Inferior parietal cortex (tissue), 1 donor: Measurements from ENCODE around the gene NPC1.
"Not testable (repeated sequence)": the region's sequence is repeated elsewhere in the genome, so short reads cannot be mapped to it uniquely, and the experiment has no call there.

ENCODE experiments used
- DNase-seq: peaks from one replicate; pipeline ENCODE4 v3.0.0-alpha.2; 2016; ENCODE audit errors: extremely low spot score

Gene NPC1

DNA sequence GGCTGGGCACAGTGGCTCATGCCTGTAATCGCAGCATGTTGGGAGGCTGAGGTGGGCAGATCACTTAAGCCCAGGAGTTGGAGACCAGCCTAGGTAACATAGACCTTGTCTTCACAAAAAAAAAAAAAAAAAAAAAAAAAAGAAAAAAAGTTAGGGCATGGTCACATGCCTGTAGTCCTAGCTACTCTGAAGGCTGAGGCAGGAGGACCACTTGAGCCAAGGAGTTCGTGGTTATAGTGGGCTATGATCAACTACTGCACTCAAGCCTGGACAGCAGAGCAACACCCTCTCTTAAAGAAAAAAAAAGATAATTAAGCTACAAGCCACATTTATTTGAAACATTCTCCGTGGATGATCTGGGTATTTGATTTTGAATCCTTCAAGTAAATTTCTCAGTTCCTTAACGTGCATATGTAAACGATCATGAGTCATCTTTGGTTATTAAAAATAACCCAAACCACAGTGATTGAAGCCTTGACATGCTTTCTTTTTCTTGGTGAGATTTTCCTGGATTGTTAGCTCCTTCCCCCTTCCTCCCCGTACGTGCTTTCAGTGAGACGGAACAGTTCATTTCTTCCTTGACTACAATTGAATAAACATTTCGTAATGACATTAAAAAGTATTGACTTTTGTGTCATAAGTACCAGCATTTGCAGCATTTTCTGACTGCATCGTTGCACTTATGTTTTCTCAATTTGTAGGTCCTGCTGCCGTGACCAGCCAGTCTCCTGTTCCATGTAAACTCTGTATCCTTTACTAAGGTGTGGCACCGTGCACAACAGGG is 62.7 kb downstream of the NPC1 start:
- no peak for DNase-seq

DNA sequence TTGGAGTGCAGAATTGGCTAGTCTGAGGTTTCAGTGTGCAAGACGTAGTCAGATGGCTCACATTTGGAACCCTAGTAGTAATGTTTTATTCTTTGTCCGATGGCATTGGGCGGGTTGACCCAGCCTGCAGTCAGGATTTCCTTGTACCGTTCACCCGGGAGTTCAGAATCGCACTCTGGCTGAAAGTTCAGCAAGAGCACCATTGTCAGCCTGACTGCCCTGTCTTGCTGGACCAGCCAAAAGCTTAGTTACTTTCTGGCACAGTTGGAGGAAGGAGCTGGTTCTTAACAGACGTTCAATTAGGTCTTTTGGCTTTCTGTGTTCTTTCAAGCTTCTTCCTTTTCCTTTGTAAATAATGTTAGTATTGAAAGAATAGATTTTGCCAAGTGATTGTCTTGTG is 64.4 kb downstream of the NPC1 start:
- DNase-seq: no peak

DNA sequence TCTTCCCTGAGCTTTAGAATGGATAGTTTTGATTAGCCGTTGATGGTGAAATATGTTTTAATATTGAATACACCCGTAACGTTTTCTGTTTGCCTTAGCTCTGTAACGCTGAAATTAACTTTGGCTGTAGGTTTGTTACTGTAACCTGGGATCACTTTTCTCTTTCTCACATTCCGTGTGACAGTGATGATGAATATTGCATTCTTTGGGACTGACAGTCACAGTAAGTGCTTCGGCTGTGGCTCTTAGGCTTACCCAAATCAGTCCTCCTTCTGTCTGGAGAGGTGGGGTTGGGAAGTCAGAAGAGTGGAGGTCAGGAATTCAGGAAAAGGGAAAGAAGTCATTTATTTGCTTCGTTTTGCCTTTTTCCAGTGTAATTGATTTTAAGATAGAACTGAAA is 65.0 kb downstream of the NPC1 start:
- no peak for DNase-seq

DNA sequence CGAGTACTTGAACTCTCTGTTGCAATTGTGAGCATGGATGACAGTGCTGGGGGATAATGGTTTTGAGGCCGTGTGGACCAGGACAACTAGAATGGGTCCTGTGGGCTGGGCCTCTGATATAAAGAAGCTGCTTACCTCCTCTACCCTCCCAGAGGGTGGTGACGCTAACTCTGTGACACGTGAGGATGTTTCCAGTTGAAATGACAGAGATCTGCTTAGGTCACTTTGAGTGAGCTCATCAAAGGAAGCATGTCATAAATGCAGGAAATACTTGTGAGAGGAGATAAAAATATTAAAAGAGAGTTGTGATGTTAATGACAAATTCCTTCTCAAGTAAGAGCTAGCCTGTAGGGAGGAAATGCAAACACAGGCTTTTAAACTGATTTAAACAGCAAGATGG is 66.6 kb downstream of the NPC1 start:
- no peak for DNase-seq

DNA sequence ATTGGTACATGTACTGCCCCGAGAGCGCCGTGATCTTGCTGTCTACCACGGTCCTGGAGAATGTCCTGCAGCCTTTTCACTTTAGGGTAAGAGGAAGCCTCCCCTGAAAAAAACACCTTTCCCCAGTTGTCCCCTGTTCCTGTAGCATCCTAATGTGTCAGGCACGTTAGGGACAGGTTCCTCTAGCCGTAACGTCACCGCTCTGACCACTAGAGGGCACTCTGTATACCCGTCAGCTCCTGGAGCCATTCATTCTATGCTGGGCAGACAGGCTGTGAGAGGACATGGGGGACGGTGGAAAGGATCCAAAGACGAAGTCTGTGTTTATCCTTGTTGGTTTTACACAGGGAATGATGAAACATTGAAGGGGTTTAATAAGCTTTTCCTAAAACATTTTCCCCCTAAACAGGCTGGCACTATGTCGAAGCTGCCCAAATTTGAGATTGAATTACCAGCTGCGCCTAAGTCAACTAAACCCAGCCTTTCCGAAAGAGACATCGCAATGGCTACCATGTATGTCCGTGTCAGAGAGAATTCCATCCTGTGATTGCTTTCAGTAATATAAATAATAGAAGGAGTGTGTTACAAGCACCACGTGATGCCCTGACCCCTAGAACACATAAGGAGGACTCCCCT is 70.3 kb downstream of the NPC1 start:
- peak; percentile 93 for DNase-seq

DNA sequence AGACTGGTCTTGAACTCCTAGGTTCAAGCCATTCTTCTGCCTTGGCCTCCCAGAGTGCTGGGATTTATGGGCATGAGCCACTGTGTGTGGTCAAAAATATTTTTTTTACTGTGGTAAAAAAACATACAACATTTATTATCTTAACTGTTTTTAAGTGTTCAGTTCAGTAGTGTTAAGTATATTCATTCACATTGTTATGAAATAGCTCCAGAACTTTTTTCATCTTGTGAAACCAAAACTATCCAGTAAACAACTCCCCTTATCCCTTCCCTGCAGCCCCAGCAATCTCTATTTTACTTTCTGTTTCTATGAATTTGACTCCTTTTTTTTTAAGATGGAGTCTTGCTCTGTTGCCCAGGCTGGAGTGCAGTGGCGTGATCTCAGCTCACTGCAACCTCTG is 73.7 kb downstream of the NPC1 start:
- no peak for DNase-seq

DNA sequence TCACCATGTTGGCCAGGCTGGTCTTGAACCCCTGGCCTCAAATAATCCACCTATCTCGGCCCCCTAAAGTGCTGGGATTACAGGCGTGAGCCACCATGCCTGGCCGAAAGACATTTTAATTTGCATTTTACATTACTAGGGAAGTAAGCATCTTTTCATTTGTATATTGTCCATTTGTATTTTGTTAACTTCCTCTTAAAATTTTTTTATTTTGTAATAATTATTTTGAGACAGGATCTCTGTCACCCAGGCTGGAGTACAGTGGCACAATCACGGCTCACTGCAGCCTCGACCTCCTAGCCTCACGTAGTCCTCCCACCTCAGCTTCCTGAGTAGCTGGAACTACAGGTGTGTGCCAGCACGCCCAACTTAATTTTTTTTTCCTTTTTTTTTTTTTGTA is 74.1 kb downstream of the NPC1 start:
- DNase-seq: not testable (repeated sequence)

DNA sequence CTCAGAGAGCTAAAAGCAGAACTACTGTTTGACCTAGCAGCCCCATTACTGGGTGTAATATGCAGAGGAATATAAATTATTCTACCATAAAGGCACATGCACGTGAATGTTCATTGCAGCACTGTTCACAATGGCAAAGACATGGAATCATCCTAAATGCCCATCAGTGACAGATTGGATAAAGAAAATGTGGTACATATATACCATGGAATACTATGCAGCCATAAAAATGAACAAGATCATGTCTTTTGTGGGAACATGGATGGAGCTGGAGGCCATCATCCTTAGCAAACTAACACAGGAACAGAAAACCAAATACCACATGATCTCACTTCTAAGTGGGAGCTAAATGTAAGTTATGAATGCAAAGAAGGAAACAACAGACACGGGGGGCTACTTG is 75.4 kb downstream of the NPC1 start:
- not testable (repeated sequence) for DNase-seq

DNA sequence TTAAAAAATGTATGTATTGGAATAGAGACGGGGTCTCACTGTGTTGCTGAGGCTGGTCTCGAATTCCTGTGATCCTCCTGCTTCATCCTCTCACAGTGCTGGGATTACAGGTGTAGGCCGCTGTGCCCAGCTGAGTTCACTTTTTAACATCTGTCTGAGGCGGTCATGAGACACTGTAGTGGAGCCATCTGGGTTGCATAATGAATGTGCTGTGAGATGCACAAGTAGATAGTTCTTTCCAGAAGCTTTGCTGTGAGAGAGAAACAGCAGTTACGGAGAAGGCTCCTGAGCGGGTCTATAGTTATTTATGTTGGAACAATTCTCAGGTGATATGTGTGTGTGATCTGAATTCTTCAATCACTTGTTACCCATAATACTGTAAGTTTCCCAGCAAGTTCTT is 79.9 kb downstream of the NPC1 start:
- no peak for DNase-seq

DNA sequence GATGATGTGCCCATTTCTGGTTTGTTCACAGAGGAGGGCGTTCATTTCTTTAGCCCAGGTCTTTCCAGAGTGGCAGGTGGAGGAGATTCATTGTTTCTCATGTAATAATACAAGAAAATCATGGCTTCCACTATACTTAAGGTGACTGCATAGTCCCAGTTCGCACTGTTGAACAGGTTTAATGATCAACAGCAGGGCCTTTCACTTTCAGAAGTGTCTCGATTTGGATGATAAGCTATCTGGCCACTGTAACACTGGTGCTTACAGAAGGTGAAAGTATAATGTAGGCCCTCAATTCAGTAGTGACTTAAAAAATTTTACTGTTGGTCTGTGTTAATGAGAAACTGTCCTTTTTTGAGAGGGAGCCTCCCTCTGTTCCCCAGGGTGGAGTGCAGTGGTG is 81.6 kb downstream of the NPC1 start:
- no peak for DNase-seq

DNA sequence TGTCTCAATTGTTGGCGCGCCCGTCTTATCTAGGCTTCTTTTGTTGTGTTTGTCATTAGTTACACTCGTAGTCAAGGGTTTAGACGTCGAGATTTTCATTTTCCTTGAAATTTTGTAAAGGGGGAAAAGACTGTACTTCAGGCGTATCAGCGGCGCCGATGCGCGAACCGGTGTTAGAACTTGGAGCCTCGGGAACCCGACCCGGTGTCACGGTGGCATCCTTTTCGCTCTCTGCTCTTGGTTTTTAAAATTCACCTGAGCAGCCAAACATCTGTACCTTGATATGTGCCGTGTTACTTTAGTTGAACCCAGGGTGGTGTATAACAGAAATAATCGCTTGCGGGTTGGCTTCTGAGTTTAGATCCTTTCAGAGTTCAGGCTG is 82.4 kb downstream of the NPC1 start:
- no peak for DNase-seq

DNA sequence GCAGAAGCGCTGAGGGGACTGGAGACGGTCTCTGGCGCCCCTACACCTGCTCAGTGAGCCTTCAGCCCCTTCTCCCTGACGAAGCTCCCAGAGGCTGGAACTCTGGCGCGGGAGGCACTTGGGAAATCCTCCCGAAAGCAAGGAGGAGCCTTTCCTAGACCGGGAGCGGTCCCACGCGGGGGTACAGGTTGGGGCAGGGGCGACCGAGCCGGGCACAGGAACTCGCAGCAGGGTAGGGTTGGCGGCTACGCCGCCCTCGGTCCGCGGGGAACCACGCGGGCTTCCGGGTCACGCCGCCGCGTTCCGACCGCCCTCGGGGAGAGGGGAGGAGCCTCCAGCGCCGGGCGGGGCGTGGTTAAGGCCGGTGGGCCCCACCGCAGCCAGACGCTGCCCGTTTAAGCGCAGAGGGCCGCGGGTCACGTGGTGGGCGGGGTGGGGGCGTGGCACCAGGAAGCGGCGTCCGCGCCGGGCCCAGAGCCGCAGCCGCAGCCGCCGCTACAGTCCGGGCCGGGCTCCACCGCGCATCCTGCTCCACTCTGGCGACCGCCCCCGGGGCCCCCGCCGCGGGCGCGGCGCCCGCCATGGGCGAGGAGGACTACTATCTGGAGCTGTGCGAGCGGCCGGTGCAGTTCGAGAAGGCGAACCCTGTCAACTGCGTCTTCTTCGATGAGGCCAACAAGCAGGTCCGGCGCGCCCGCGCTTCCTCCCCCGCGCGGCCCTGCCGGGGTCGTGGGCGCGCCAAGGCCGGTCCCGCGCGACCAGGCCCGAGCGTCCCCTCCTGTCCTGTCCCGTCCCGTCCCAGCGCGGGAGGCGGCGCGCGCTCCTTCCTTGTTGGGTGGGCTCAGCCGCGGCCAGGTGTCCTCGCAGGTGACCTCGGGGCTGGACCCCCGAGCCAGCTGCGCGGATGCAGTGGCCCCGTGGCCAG is 83.0 kb downstream of the NPC1 start, which contains the start of gene RMC1:
TSS of gene RMC1 (plus strand) at position 474 of the 925 bp plus-strand sequence. CDS start at position 582, 108 bp downstream.
- DNase-seq: peak; percentile 91

DNA sequence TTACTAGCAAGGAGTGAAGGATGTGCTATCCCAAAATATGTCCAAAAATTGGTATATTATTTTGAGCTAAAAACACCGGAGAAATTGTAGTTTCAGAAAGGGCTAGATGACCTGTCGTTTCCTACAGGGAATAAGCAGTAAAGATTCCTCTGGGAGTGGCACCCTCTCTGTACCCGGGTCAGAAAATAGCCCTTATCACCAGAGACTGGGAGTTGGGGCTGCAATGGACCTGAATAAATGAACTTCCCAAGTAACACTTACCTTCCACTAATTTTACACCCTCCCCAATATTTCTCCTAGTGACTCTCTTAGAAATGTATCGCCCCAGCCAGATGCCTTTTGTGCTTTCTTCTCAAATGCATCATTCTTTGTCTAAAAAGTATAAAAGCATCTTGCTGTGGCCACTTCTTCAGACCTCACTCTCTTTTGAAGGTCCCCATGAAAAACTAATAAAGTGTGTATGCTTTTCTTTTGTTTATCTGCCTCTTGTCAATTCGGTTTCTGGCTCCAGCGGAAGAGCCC is 83.7 kb downstream of the NPC1 start:
- no peak for DNase-seq

DNA sequence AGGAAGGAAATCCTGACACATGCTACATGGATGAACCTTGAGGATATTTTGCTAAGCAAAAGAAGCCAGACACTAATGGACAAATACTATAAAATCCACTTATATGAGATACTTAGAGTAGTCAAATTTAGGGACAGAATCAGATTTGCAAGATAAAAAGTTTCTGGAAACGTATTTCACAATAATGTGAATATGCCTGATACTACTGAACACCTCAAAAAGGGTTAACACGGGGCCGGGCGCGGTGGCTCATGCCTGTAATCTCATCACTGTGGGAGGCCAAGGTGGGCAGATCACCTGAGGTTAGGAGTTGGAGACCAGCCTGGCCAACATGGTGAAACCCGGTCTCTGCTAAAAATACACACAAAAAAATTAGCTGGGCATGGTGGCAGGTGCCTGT is 84.7 kb downstream of the NPC1 start:
- no peak for DNase-seq

DNA sequence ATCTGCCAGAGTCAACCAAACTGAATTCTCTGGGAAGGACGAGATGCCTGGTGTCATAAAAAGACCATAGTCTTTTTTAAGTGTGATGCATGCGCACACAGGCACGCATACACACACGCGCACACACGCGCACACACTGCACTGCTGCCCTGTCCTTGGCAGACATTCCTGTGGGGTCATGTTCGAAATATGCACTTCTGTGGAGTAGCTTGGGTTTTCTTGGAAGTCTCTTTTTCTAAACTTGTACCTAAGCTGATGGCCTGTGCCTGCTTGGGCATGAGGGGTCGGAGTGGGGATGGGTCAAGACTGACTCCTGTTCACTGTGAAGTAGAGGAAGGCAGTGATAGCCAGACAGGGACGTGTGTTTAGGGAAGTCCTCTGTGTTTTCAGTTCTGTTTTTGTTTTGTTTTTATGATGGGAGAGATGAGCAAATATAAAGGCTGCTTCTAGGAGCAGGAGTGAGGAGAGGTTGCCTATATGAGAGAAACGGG is 87.0 kb downstream of the NPC1 start:
- no peak for DNase-seq

DNA sequence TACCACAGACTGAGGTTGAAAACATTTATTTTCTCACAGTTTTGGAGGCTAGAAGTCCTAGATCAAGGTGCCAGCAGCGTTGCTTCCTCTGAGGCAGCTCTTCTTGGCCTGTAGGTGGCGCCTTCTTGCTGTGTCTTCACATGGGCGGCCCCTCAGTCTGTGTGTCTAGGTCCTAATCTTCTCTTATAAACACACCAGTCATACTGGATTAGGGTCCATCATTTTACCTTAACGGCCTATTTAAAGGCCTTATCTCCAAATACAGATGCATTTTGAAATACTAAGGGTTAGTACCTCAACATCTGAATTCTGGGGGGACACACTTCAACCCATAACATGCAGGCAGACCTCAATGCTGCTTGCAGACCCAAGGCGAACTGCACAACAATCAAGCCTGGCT is 87.4 kb downstream of the NPC1 start:
- DNase-seq: peak; percentile 75

DNA sequence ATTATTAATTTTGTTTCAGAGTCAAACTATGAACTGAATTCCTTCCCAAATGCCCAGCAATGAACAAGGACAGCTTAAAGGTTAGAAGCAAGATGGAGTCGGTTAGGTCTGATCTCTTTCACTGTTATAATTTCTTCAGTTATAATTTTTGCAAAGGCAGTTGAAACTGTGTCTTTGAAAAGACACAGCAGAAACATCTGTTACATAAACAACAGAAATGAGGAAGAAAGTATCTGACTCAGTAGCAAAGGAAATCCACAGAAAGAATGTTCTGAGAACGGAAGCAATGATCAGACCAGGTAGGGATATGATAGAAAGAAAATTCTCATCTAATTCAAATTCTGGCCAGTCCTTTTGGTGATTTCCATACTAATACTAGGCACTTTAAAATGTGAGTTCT is 88.2 kb downstream of the NPC1 start:
- no peak for DNase-seq

DNA sequence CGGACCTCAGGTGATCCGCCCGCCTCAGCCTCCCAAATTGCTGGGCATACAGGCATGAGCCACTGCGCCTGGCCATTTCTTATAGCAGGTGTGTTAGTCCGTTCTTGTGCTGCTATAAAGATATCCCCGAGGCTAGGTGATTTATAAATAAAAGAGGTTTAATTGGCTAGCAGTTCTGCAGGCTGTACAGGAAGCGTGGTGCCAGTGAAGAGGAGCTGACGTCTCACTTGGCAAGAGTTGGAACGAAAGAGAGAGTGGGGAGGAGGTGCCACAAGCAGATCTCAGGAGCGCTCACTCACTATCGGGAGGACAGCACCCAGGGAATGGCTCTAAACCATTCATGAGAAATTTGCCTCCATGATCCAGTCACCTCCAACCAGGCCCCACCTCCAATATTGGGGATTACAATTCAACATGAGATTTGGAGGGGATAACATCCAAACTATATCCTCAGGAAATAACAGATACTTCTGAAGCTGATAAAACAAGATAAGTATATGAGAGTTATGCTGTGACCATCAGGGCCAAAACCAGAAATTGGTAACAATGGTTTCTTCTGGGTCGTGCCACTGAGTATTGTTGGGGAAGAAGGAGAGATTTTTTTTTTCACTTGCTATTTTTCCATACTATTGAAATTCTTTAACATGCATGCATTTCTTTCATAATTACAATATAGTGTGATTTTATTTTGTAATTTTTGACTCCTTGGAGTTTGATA is 90.4 kb downstream of the NPC1 start:
- DNase-seq: no peak

DNA sequence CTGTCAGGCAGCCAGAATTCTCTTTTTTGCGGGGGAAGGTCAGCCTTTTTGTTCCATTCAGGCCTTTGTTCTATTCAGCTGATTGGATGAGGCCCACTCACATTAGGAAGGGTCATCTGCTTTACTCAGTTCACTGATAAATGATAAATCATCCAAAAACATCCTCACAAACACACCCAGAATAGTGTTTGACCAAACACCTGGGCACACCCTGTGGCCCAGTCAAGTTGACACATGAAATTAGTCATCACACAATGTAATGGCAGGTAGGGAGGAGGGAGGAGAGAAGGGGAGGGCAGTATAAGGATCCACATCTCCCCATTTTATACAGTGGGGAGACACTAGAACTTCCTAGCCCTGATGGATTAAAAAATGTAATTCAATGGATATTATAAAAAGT is 91.3 kb downstream of the NPC1 start:
- DNase-seq: no peak

DNA sequence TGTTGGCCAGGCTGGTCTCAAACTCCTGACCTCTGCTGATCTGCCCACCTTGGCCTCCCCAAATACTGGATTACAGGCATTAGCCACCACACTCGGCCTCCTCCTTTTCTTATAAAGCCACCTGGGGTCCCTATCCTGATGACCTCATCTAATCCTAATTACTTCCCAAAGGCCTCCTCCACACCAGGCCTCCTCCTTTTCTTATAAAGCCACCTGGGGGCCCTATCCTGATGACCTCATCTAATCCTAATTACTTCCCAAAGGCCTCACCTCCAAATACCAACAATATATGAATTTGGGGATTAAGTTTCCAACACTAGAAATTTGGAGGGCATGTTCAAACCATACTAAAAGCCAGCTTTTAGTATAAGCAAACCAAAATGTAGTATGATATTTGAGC is 92.7 kb downstream of the NPC1 start:
- no peak for DNase-seq

DNA sequence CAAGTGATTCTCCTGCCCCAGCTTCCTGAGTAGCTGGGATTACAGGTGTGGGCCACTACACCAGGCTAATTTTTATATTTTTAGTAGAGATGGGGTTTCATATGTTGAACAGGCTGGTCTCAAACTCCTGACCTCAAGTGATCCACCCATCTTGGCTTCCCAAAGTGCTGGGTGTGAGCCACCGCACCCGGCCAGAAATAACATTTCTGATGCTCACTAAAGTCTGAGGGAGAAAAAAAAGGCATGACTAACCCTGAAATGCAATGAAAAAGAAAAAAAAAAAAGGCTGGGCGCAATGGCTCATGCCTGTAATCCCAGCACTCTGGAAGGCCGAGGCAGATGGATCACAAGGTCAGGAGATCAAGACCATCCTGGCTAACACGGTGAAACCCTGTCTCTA is 96.7 kb downstream of the NPC1 start:
- not testable (repeated sequence) for DNase-seq
